IMR-90 (cell line): ENCODE measurements around the gene HSD17B11. TPM values are rescaled to one million over a fixed set of nuclear protein-coding genes. Genes with fewer than 3 reads are reported as not detected.

ENCODE experiments used
- ATAC-seq: fragments of 200-7000 bp; cut with Tn5 transposase; 2 replicates; pipeline ENCODE4 v1.9.1; 2020; ENCODE audit warnings: low read depth, mild to moderate bottlenecking, moderate library complexity
- BruUV-seq: library from RNA; stranded (reverse); fragments of 400-500 nt; replicated peaks from 2 replicates; lab custom pipeline; 2021; lab: Mats Ljungman, UMichigan
- CTCF ChIA-PET: fragments of 300-600 bp; formaldehyde crosslinking; extraction: SDS; loops from one replicate; lab custom pipeline; 2021; ENCODE audit warnings: antibody characterized with exemption; lab: Yijun Ruan, JAX
- POLR2A ChIA-PET: fragments of 300-600 bp; sonication (Branson Sonifier 250); formaldehyde crosslinking; loops from one replicate; lab custom pipeline; 2022; ENCODE audit warnings: antibody characterized with exemption; ENCODE audit not compliant: unreplicated experiment; lab: Charles Lee
- DNase-seq: peaks from one replicate; pipeline ENCODE4 v3.0.0; 2013
- H2AFZ ChIP-seq: replicated peaks from 2 replicates; pipeline ENCODE3; 2013; ENCODE audit warnings: low read length, mild to moderate bottlenecking; ENCODE audit not compliant: poor library complexity
- H2AK5ac ChIP-seq: 2 replicates; pipeline ENCODE4 v1.6.1; 2013; ENCODE audit warnings: low read depth, low read length, inconsistent platforms
- H2AK9ac ChIP-seq: replicated peaks from 2 replicates; pipeline ENCODE3; 2013; ENCODE audit warnings: mild to moderate bottlenecking, low read depth, low read length, moderate library complexity; ENCODE audit not compliant: poor library complexity
- H2BK120ac ChIP-seq: 2 replicates; pipeline ENCODE4 v1.6.1; 2013; ENCODE audit warnings: low read depth, low read length, inconsistent platforms
- H2BK15ac ChIP-seq: 3 replicates; pipeline ENCODE4 v1.6.1; 2013; ENCODE audit warnings: low read depth, low read length, inconsistent platforms
- H2BK20ac ChIP-seq: 2 replicates; pipeline ENCODE4 v1.6.1; 2013; ENCODE audit warnings: low read depth, mild to moderate bottlenecking, inconsistent platforms, low read length, moderate library complexity
- H2BK5ac ChIP-seq: 2 replicates; pipeline ENCODE4 v1.6.1; 2013; ENCODE audit warnings: mild to moderate bottlenecking, low read depth, low read length, inconsistent platforms; ENCODE audit not compliant: poor library complexity, severe bottlenecking
- H3K14ac ChIP-seq: replicated peaks from 2 replicates; pipeline ENCODE4 v1.6.1; 2013; ENCODE audit warnings: low read depth, low read length, inconsistent platforms
- H3K18ac ChIP-seq: 2 replicates; pipeline ENCODE4 v1.6.1; 2013; ENCODE audit warnings: low read depth, low read length, control low read depth
- H3K23ac ChIP-seq: 2 replicates; pipeline ENCODE4 v1.6.1; 2013; ENCODE audit warnings: low read depth, low read length, inconsistent platforms
- H3K27ac ChIP-seq: 2 replicates; pipeline ENCODE4 v1.5.1; 2013; ENCODE audit warnings: mild to moderate bottlenecking, control low read depth, low read length; ENCODE audit not compliant: insufficient read depth
- H3K27me3 ChIP-seq: 2 replicates; pipeline ENCODE4 v1.6.1; 2013; ENCODE audit warnings: low read length; ENCODE audit not compliant: control insufficient read depth, insufficient read depth
- H3K36me3 ChIP-seq: 2 replicates; pipeline ENCODE4 v1.6.1; 2013; ENCODE audit warnings: low read length, mixed read lengths; ENCODE audit not compliant: control insufficient read depth, insufficient read depth
- H3K4ac ChIP-seq: 2 replicates; pipeline ENCODE4 v1.6.1; 2013; ENCODE audit warnings: low read depth, low read length, inconsistent platforms
- H3K4me1 ChIP-seq: 2 replicates; pipeline ENCODE4 v1.6.1; 2013; ENCODE audit warnings: low read length, mixed read lengths; ENCODE audit not compliant: control insufficient read depth, insufficient read depth
- H3K4me2 ChIP-seq: 2 replicates; pipeline ENCODE4 v1.6.1; 2013; ENCODE audit warnings: low read depth, mild to moderate bottlenecking, control low read depth, low read length, moderate library complexity
- H3K4me3 ChIP-seq: 2 replicates; pipeline ENCODE4 v1.5.1; 2013; ENCODE audit warnings: low read depth, mild to moderate bottlenecking, control low read depth, low read length, moderate library complexity; ENCODE audit not compliant: insufficient read depth
- H3K56ac ChIP-seq: 2 replicates; pipeline ENCODE4 v1.6.1; 2013; ENCODE audit warnings: low read length, inconsistent platforms; ENCODE audit not compliant: insufficient read depth; ENCODE audit errors: extremely low read depth
- H3K79me1 ChIP-seq, 2 experiments: 2 replicates each; pipeline ENCODE4 v1.6.1; 2013; ENCODE audit warnings: low read length in 2 of 2, inconsistent platforms in 1 of 2, low read depth in 1 of 2
- H3K9ac ChIP-seq: 2 replicates; pipeline ENCODE4 v1.6.1; 2013; ENCODE audit warnings: low read depth, low read length, control low read depth
- H3K9me1 ChIP-seq: 2 replicates; pipeline ENCODE4 v1.6.1; 2013; ENCODE audit warnings: low read length, inconsistent platforms; ENCODE audit not compliant: insufficient read depth
- H3K9me3 ChIP-seq: 2 replicates; pipeline ENCODE4 v1.6.1; 2013; ENCODE audit warnings: low read length; ENCODE audit not compliant: control insufficient read depth, insufficient read depth
- H4K20me1 ChIP-seq: 2 replicates; pipeline ENCODE4 v1.6.1; 2013; ENCODE audit warnings: low read length, inconsistent platforms; ENCODE audit not compliant: insufficient read depth
- H4K5ac ChIP-seq: 2 replicates; pipeline ENCODE4 v1.6.1; 2013; ENCODE audit warnings: mild to moderate bottlenecking, low read depth, low read length, control low read depth
- H4K8ac ChIP-seq, 2 experiments: 2 replicates each; pipeline ENCODE4 v1.6.1; 2013; ENCODE audit warnings: low read depth in 2 of 2, low read length in 2 of 2, control low read depth in 1 of 2, inconsistent platforms in 1 of 2
- H4K91ac ChIP-seq: 2 replicates; pipeline ENCODE4 v1.6.1; 2013; ENCODE audit warnings: low read depth, low read length, inconsistent platforms; ENCODE audit not compliant: insufficient read depth
- CEBPB ChIP-seq: IDR thresholded peaks from 2 replicates; pipeline ENCODE4 v1.6.1; 2012; ENCODE audit warnings: low read depth, low read length, improper control_type of control experiment
- ELK1 ChIP-seq: fragments of 150-350 bp; IDR thresholded peaks from 2 replicates; pipeline ENCODE4 v1.6.1; 2016; ENCODE audit warnings: low read depth, mild to moderate bottlenecking, low read length, moderate library complexity, borderline replicate concordance
- MAFK ChIP-seq: IDR thresholded peaks from 2 replicates; pipeline ENCODE4 v1.6.1; 2012; ENCODE audit warnings: low read depth, low read length, improper control_type of control experiment
- MXI1 ChIP-seq: IDR thresholded peaks from 2 replicates; pipeline ENCODE4 v1.6.1; 2012; ENCODE audit warnings: low read depth, mild to moderate bottlenecking, low read length, moderate library complexity, borderline replicate concordance
- NFE2L2 ChIP-seq: fragments of 150-350 bp; IDR thresholded peaks from 2 replicates; pipeline ENCODE4 v1.6.1; 2016; ENCODE audit warnings: low read depth, mild to moderate bottlenecking, low read length
- POLR2A ChIP-seq: IDR thresholded peaks from 2 replicates; pipeline ENCODE4 v1.6.1; 2012; ENCODE audit warnings: mild to moderate bottlenecking, low read depth, low read length
- RCOR1 ChIP-seq: IDR thresholded peaks from 2 replicates; pipeline ENCODE4 v1.6.1; 2012; ENCODE audit warnings: mild to moderate bottlenecking, low read length, improper control_type of control experiment; ENCODE audit not compliant: insufficient replicate concordance
- USF2 ChIP-seq: fragments of 150-350 bp; IDR thresholded peaks from 2 replicates; pipeline ENCODE4 v1.6.1; 2017; ENCODE audit warnings: mild to moderate bottlenecking, antibody characterized with exemption, low read length, low read depth
- whole genome bisulfite sequencing, 2 experiments: methylation state at CpG; one replicate each; pipeline versions ENCODE4 v1.1.5 to v1.1.7; 2013; ENCODE audit warnings: missing lambda C conversion rate in 2 of 2; ENCODE audit not compliant: insufficient read length in 1 of 2; ENCODE audit errors: extremely low coverage in 2 of 2; 5-methylcytosine and 5-hydroxymethylcytosine counted together
- dilution Hi-C: fragments of 300-500 bp; cut with HindIII; formaldehyde crosslinking; loops from one replicate; pipeline ENCODE4 v1.14.3; 2018; ENCODE audit warnings: low sequenced_read_pairs; ENCODE audit not compliant: unreplicated experiment
- in situ Hi-C: fragments of 300-500 bp; cut with MboI; formaldehyde crosslinking; loops from 3 replicates; pipeline ENCODE4 v1.14.3; 2019; ENCODE audit warnings: low sequenced_read_pairs, inconsistent platforms, mixed read lengths
- intact Hi-C: fragments of 100-400 bp; cut with micrococcal nuclease; formaldehyde crosslinking; loops from 2 replicates; pipeline ENCODE4 v1.10.0; 2022
- polyA plus RNA-seq, 3 experiments: library from polyadenylated mRNA; depleted of rRNA; stranded (reverse); fragments of >200 nt; gene quantifications; 2 replicates each; pipeline ENCODE4 v1.2.3, GENCODE V29; 2012; ENCODE audit warnings: low replicate concordance in 1 of 3
- total RNA-seq: library from RNA; depleted of rRNA; stranded (reverse); fragments of >200 nt; gene quantifications from 2 replicates; pipeline ENCODE4 v1.2.3, GENCODE V29; 2012

HSD17B11 gene
- total and polyA plus RNA-seq, 2 of the 4 experiments (the other 2 are of a cell fraction) = 11.3 to 12.0 TPM

DNA sequence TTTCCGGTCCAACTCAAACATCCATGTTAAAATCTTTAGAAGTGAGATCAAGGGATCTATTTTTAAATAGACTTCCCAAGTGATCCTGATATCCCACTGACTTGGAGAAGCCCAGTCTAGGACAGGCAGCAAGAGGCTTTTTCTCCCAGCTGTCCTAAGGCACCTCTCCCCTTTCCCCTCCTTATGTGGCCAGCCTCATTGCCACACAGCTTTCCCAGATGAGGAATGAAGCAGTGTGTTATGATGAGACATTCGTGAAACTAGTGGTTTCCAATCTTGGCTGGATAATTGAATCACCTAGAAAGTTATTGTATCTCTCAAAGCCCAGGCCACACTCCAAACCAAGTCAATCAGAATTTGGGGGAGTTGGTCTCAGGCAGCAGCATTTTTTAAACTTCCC, 51.5 kb downstream of the HSD17B11 start:
- H3K9ac ChIP-seq = no peak overlapping the region
- no peak overlapping the region for H4K91ac ChIP-seq
- H2AK5ac ChIP-seq = no peak overlapping the region
- CTCF ChIA-PET = interaction anchor here (0.6 kb wide), 1 partner anchor 19 kb away, joined by 4 read pairs; no protein-coding TSS in a partner anchor
- H3K9me3 ChIP-seq = 0 out of 2 replicates have a peak, but pooled peaks cover 2% of the 10 kb centered on the region
- H4K20me1 ChIP-seq = no peaks in the 10 kb centered on the region
- H2BK5ac ChIP-seq = no peak overlapping the region
- dilution Hi-C loops (no loop called here), in situ Hi-C loops (no loop called here), intact Hi-C loops (no loop called here)
- ATAC-seq (no peak), DNase-seq (no peak)
- H2AK9ac ChIP-seq = no peak overlapping the region
- no peak overlapping the region for H3K14ac ChIP-seq
- WGBS, 2 experiments = no CpG with 5 or more reads among the region's 2 CpGs
- H4K5ac ChIP-seq = no peak overlapping the region
- H3K4me1 ChIP-seq = no peaks in the 10 kb centered on the region
- no peak overlapping the region for H4K8ac ChIP-seq
- no peak overlapping the region for H2BK20ac ChIP-seq
- H3K23ac ChIP-seq = no peak overlapping the region
- H2BK120ac ChIP-seq = no peak overlapping the region
- peaks cover 13% of the 10 kb centered on the region; the same call in 1 of the 2 replicates for H3K36me3 ChIP-seq
- H3K4ac ChIP-seq = no peak overlapping the region
- no TSS peak for BruUV-seq
- no peak overlapping the region for H2BK15ac ChIP-seq
- POLR2A ChIA-PET = no interaction called here
- H2AFZ ChIP-seq = no peak overlapping the region
- H3K27me3 ChIP-seq = no peaks in the 10 kb centered on the region
- H3K27ac ChIP-seq = no peak overlapping the region
- no peak overlapping the region for H3K56ac ChIP-seq
- H3K79me1 ChIP-seq = no peaks in the 10 kb centered on the region
- H3K9me1 ChIP-seq = no peaks in the 10 kb centered on the region
- TF ChIP-seq MAFK = no peak
- TF ChIP-seq POLR2A = no peak
- no peak for TF ChIP-seq USF2
- TF ChIP-seq NFE2L2 = no peak
- TF ChIP-seq ELK1 = no peak
- TF ChIP-seq RCOR1 = no peak
- TF ChIP-seq MXI1 = no peak
- no peak for TF ChIP-seq CEBPB
- no peak overlapping the region for H3K4me2 ChIP-seq
- no peak overlapping the region for H3K4me3 ChIP-seq
- H3K18ac ChIP-seq = no peak overlapping the region
